CD4-positive, alpha-beta T cell treated with Interleukin-21 for 1 hour (primary cell): Measurements from ENCODE around the gene PRPS2.

Experiments used
- DNase-seq: peaks from one replicate; pipeline ENCODE4 v3.0.0-alpha.2; 2020

The PRPS2 gene

DNA sequence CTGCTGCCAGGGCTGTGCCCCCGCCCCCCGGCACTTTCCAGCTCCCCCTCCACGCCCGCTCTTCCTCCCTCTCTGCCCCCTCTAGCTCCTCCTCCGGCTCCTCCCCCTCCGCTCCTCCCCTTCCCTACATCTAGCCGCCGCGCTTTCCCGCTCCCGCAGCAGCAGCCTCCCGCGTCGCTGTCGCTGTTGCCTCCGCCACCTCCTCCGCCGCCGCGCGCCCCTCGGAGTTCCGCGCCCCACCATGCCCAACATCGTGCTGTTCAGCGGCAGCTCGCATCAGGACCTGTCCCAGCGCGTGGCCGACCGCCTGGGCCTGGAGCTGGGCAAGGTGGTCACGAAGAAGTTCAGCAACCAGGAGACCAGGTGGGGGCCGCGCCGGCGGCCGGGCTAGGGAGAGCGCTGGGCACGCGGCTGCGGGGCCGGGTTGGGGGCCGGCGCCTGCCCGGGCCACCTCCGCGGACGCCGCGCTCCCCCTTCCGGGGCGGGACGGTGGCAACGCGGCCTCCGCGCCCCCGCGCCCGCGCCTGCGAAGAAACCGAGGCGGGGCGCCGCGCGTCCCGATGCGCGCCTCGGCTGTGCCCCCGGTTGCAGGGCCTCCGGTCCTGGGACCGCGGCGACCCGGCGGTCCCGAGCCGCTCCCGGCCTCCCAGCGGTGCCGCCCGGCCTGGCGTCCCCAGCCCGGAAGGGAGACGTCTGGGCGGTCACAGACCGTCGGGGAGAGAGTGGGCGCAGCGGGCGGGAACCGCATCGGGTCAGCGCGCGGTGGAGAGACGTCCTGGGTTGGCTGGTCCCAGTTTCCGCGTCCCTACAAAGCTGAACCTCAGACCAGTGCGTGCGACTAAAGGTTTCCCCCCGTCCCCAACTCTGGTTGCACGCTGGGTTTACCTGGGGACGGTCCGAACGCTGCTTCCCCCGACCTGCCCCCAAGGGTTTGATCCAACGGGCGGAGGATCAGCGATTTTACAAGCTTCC lies at the start of gene PRPS2:
TSS of gene PRPS2 (plus strand) at position 156 of the 972 bp plus-strand sequence. CDS start at position 242, 86 bp downstream.
- peak; percentile 75 for DNase-seq

DNA sequence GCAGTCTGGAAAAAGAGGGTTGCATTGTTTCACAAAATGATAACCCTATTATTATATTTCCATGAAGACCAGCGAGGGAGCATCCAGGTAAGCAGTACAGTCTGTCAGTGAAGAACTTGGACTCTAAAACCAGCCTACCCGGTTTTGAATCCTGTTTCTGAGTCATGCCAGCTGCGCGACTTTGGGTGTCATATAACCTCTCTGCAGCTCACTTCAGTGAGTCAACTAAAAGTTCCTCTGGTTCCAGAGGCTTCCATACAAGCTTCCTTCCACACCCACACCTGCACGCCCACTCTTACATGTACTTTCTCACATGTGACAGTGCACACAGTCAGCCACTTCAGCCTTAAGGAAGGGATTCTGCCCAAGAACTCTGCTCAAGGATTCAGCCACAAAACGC lies 49.8 kb upstream of the PRPS2 start:
- no peak for DNase-seq

DNA sequence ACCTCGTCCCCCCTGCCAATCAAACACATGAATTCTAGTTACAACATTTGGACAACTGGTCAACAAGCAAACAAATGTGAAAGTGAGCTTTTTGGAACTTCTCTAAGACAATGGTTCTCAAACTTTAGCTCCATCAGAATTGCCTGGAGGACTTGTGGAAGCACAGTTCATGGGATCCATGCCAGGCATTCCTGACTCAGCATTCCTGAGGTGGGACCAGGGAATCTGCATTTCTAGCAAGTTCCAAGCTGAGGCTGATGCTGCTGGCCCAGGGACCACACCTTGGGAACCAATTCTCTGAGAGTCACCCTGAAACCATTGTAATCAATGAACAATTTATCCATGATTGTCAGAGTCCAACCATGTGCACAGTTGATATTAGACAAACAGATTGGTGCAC lies 43.8 kb upstream of the PRPS2 start:
- no peak for DNase-seq

GRCh38 chrX:12751887-12752286 lies 39.3 kb upstream of the PRPS2 start:
- DNase-seq, result no peak

DNA sequence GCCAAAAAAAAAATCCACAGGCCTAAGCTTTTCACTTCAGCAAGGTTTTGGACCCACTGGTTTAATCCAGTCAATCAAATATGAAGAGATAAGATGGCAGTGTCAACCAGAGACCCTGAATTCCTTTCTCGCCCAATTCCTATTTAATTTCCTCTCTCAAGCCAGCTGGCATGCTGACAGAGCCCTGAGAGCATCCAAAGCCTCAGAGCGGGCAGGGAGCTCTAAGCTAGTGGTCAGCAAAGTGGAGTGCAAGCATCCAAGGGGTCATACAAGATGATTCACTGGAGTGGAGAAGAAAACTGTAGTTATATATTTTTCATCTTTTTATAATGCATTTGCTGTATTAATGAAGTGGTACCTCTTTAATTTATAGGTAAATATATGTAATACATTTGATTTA lies 37.8 kb upstream of the PRPS2 start:
- DNase-seq, result no peak

GRCh38 chrX:12758291-12758690 lies 32.9 kb upstream of the PRPS2 start:
- DNase-seq, result no peak

DNA sequence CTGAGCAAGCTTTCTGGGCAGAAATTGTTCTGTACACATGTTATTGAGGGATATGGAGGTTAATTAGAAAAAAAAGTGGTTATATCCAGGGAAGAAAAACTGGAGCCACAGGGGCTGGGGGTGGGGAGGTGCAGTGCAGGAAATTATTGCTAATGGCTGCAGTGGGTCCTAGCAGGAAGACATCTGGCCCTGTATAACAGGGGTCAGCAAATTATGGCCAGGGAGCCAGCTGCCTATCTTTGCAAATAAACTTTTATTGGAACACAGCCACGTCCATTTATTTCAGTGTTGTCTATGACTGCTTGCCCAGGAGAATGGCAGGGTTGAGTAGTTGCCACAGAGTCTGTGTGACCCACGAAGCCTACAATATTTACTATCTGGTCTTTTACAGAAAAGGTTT lies 23.4 kb upstream of the PRPS2 start:
- DNase-seq, result no peak

- no peak for DNase-seq
Observed at GRCh38 chrX:12768491-12768890, 22.7 kb upstream of the PRPS2 start.

DNA sequence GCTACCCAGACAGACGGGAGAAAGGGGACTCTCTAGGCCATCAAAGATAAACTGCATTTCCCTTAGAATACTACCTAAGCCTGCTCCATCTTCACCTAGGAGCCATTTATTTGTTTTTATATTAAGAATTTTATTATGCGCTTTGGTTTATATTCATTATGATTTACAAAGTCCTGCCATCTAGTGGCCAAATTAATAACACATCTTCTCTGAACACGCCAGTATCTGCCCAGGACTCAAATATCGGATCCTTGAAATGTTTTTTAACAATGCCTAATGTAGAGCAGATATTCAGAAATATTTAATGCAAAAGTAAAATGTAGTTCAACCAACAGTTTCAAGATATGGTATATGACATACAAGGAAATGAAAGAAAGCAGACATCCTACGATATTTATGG lies 20.8 kb upstream of the PRPS2 start:
- DNase-seq, result peak; percentile 33

- DNase-seq, result peak; percentile 71
Observed at GRCh38 chrX:12771445-12772069, 19.7 kb upstream of the PRPS2 start.

- DNase-seq, result no peak
Observed at GRCh38 chrX:12777670-12778069, 13.5 kb upstream of the PRPS2 start.

DNA sequence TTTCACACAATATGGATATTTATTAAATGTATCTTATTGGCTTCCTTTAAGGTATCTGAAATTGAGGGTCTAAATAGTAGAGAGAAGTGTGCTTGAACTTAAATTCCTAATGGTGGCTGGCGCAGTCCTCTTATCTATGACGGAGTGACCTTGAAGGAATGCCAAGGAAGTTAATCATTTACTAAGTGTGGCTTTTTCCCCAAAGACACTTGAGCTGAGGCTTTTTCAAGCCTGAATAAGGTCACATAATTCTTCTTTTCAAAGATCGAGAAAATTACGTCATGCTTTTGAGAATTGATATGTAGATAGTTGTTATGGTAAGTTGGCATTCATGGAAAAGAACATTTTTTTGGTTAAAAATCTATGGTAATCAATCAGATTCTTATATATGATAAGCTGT lies 11.7 kb upstream of the PRPS2 start:
- DNase-seq, result no peak

DNA sequence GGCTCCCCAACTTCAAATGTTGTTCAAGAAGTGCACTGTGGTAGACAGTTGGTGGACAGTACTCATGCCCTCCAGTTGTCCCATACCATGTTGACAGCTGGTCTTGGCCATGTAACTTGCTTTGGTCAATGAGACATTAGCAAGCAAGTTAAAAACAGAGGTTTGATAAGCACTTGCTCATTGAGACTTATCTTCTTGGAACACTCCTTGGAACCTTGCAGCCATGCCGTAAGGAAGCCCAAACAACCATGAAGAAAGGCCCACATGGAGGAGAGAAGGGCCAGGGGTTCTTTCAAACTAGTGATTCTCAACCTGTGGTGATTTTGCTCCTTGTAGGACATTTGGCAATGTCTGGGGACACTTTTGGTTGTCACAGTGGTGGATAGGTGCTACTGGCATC lies 2.6 kb upstream of the PRPS2 start:
- DNase-seq, result no peak

DNA sequence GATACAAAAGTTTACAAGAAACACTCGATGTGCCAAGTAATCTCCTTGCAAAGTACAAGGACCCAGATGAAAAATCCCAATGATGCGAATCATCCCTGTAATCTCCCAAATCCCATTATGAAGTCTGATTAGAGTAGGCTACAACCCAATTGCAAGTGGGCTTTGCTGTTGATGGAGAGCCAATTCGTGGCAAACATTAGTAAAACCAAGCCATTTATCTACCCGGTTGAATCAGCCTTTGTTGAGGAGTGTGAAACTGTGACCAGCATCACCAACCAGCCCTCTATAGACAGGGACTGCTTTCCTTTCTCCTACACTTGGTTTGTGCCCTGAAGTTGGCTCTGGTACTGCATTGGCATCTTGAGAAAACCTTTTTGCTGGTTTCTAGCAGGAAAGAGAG lies 1.2 kb upstream of the PRPS2 start:
- no peak for DNase-seq

DNA sequence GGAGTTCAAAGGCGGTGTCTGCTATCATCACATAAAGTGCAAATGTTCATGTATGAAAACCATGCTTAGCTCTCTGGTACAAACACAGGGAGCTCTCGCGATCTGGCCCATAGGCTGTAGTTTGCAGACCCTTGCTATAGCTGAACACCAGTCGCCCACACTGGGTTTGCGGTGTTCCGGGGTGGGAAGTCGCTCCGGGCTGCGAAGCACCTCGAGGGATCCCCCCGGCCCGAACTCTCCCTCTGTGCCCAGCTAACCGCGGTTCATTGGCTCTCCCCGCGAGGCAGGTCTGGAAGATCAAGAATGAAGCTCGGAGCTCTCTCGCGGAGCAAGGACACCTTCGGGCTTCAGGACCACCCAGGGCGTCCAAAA lies 341 bp upstream of the PRPS2 start:
- DNase-seq, result no peak

GRCh38 chrX:12792711-12793110 lies 1.5 kb downstream of the PRPS2 start:
- DNase-seq, result no peak

- DNase-seq, result no peak
Observed at GRCh38 chrX:12794654-12795053, 3.4 kb downstream of the PRPS2 start.

DNA sequence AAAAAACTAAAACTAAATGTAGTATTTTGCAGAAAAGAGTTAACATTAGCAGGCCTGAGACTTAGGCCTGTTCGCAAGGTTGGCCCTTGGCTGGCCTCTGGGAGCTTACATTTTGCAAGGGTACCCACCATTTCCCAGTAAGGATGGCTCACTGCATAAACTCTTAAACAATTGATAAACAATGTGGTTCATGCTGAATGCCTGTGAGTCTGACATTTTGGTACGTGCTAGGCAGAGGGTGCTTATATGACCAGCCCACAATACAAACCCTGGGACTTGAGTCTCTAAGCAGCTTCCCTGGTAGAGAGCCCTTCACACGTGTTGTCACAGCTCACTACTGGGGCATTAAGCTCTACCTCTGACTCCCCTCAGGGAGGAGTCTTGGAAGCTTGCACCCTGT lies 7.4 kb downstream of the PRPS2 start:
- DNase-seq, result no peak

GRCh38 chrX:12799118-12799517 lies 7.9 kb downstream of the PRPS2 start:
- no peak for DNase-seq

DNA sequence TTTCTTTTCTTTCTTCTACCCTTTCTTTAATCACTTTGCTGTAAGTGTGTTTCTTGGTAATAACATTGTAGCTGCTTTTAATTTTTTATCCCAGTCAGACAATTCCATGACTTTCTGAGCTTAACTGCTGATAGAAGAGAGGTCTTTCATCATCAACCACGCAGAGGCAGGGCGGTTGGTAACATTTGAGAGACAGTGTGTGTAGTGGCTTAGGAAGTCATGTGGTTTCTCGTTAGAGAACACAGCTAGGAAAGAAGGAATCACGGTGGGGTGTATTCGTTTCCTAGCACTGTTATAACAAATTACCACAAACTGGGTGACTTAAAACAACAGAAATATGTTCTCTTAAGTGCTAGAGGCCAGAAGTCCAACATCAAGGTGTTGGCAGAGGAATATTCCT lies 11.5 kb downstream of the PRPS2 start:
- DNase-seq, result no peak

DNA sequence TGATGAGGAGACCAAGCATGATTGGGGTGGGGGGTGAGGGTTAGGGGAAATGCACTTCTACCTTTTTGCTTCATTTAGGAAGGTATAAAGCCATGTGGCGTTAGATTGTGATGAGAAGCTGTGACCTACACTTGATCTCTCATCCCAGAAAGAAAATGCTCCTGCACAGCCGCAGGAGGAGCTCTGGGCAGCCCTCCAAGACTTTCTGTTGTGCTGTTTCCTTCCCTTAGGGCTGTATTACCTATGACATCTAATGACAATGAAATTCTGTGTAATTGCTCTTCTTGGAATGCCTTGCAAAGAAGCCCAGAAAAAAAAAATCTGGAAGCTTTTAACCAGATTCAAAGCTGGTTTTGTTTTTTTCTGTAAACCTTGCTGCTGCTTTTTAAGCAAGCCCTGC lies 13.4 kb downstream of the PRPS2 start:
- DNase-seq, result no peak

- DNase-seq, result no peak
Observed at GRCh38 chrX:12805333-12805732, 14.1 kb downstream of the PRPS2 start.

- DNase-seq, result no peak
Observed at GRCh38 chrX:12811658-12812057, 20.4 kb downstream of the PRPS2 start.

DNA sequence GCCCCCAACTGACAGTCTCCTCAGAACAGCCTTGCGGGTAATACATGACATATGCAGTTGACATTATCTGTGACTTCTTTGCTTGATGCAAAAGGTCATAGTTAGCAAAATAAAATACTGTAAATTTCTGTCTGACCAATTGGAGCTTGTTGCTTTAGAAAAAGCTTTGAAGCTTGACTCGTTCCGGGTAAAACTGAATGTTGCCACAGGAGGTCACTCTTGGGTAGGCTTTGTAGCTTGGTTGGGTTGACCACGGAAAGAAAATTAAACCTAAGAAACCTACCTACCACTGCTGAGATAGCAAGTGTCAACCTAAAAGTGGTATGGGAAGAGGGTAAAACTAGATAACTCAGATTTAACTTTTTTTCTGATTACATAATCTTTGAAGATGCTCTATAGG lies 23.2 kb downstream of the PRPS2 start:
- DNase-seq, result peak; percentile 60

DNA sequence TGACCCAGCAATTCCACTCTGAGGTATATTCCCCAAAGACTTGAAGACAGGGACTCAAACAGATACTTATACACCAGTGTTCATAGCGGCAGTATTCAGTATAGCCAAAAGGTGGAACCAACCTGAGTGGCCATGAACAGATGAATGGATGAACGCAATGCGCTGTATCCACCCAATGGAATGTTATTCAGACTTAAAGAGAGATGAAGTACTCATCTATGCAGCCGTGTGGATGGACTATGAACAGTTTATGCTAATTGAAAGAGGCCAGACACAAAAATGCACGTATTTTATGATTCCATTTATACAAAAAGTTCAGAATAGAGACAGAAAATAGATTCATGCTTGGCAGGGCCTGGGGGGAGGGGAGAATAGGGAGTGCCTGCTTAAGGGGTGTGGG lies 26.3 kb downstream of the PRPS2 start:
- DNase-seq, result no peak
